Body of pancreas (tissue), 4 donors: Measurements from ENCODE around the gene GLIS1. TPM values are rescaled to one million over a fixed set of nuclear protein-coding genes. Genes with fewer than 3 reads are reported as not detected.

ENCODE experiments used
- ATAC-seq: fragments of 150-250 bp; one replicate; pipeline ENCODE4 v1.9.1; 2016
- DNase-seq, 4 donors: peaks; one replicate each; pipeline ENCODE4 v3.0.0-alpha.2; 2019
- H3K27ac ChIP-seq, 4 donors: fragments of 200-600 bp; sonication (generic); 1 replicate in 3 of 4; 2 replicates in 1 of 4; pipeline versions ENCODE4 v1.5.1 to v1.6.1; 2016 to 2019; ENCODE audit warnings: mild to moderate bottlenecking in 1 of 4, mixed read lengths in 1 of 4, moderate library complexity in 1 of 4
- H3K27me3 ChIP-seq, 2 donors: fragments of 200-600 bp; sonication (generic); one replicate each; pipeline ENCODE4 v1.6.0; 2016; ENCODE audit warnings: mild to moderate bottlenecking in 1 of 2
- H3K36me3 ChIP-seq, 2 donors: fragments of 200-600 bp; sonication (generic); replicated peaks in 1 of 2; 2 replicates each; pipeline ENCODE4 v1.5.1; 2016; ENCODE audit warnings: low read depth in 2 of 2; ENCODE audit not compliant: insufficient read depth in 1 of 2
- H3K4me1 ChIP-seq: fragments of 200-600 bp; sonication (generic); one replicate; pipeline ENCODE4 v1.6.0; 2016
- H3K4me3 ChIP-seq, 2 donors: fragments of 200-600 bp; sonication (generic); 1 replicate in 1 of 2; 2 replicates in 1 of 2; pipeline ENCODE4 v1.5.1; 2016 to 2019
- H3K9me3 ChIP-seq, 3 donors: fragments of 200-600 bp; sonication (generic); 1 replicate in 2 of 3; 2 replicates in 1 of 3; pipeline ENCODE4 v1.5.1; 2016
- POLR2A ChIP-seq, 3 donors: fragments of 450-650 bp; IDR thresholded peaks; one replicate each; pipeline ENCODE4 v1.6.1; 2016; ENCODE audit warnings: antibody characterized with exemption in 3 of 3, mild to moderate bottlenecking in 2 of 3
- WGBS, 2 donors: methylation state at CpG; one replicate each; pipeline ENCODE4 v1.1.5; 2017; 5-methylcytosine and 5-hydroxymethylcytosine counted together
- intact Hi-C: fragments of 100-400 bp; cut with DNase I; formaldehyde crosslinking; loops from one replicate; pipeline ENCODE4 v1.15.1; 2023
- total RNA-seq, 2 donors: library from RNA; depleted of rRNA; stranded (reverse); fragments of >200 nt; gene quantifications; one replicate each; pipeline ENCODE4 v1.1.0, GENCODE V29; 2016
- TF ChIP-seq, protein P1 (sequence below), 7 experiments: fragments of 450-650 bp in 4 of 7; fragments of 200-600 bp in 3 of 7; sonication (generic) in 3 of 7; IDR thresholded peaks; one replicate each; pipeline ENCODE4 v1.5.1; 2016 to 2019; ENCODE audit warnings: antibody characterized with exemption in 7 of 7

The GLIS1 gene
- total RNA-seq, 2 donors from 2014 or later, result 0.33 TPM; not detected in 1

GRCh38 chr1:53678938-53679825, 59.8 kb downstream of the GLIS1 start:
- DNase-seq (no peak), ATAC-seq (no peak)
- intact Hi-C loops, result no loop called here
- 54 to 64% methylated on average over 14 to 15 of the region's 15 CpGs for WGBS, 2 donors
- H3K36me3 ChIP-seq, result no peaks in the 10 kb centered on the region
- TF ChIP-seq, protein P1, sequence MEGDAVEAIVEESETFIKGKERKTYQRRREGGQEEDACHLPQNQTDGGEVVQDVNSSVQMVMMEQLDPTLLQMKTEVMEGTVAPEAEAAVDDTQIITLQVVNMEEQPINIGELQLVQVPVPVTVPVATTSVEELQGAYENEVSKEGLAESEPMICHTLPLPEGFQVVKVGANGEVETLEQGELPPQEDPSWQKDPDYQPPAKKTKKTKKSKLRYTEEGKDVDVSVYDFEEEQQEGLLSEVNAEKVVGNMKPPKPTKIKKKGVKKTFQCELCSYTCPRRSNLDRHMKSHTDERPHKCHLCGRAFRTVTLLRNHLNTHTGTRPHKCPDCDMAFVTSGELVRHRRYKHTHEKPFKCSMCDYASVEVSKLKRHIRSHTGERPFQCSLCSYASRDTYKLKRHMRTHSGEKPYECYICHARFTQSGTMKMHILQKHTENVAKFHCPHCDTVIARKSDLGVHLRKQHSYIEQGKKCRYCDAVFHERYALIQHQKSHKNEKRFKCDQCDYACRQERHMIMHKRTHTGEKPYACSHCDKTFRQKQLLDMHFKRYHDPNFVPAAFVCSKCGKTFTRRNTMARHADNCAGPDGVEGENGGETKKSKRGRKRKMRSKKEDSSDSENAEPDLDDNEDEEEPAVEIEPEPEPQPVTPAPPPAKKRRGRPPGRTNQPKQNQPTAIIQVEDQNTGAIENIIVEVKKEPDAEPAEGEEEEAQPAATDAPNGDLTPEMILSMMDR (IDR thresholded peaks at IDR 0.05), result no peak
- no peak for TF ChIP-seq POLR2A (IDR thresholded peaks at IDR 0.05)
- no peaks in the 10 kb centered on the region for H3K27me3 ChIP-seq
- no peaks in the 10 kb centered on the region for H3K9me3 ChIP-seq
- H3K4me1 ChIP-seq, result no peaks in the 10 kb centered on the region
- H3K27ac ChIP-seq, result no peak overlapping the region
- no peak overlapping the region for H3K4me3 ChIP-seq

GRCh38 chr1:53678507-53678906, 60.5 kb downstream of the GLIS1 start:
- TF ChIP-seq, protein P1 (IDR thresholded peaks at IDR 0.05), result no peak
- TF ChIP-seq POLR2A (IDR thresholded peaks at IDR 0.05), result no peak
- H3K4me1 ChIP-seq, result no peaks in the 10 kb centered on the region
- WGBS, 2 donors, result 56 to 73% methylated on average over 4 of the region's 4 CpGs
- intact Hi-C loops, result no loop called here
- H3K4me3 ChIP-seq, result no peak overlapping the region
- ATAC-seq (no peak), DNase-seq (no peak)
- H3K36me3 ChIP-seq, result no peaks in the 10 kb centered on the region
- H3K9me3 ChIP-seq, result no peaks in the 10 kb centered on the region
- H3K27me3 ChIP-seq, result no peaks in the 10 kb centered on the region
- H3K27ac ChIP-seq, result no peak overlapping the region

- H3K27ac ChIP-seq, result no peak overlapping the region
- intact Hi-C loops, result no loop called here
- no peaks in the 10 kb centered on the region for H3K27me3 ChIP-seq
- WGBS, 2 donors, result 87% methylated on average over 8 of the region's 8 CpGs; no CpG with 5 or more reads in 1 of the 2 donors
- TF ChIP-seq POLR2A (IDR thresholded peaks at IDR 0.05), result no peak
- TF ChIP-seq, protein P1 (IDR thresholded peaks at IDR 0.05), result no peak
- no peaks in the 10 kb centered on the region for H3K36me3 ChIP-seq
- no peak for DNase-seq
- H3K4me3 ChIP-seq, result no peak overlapping the region
- H3K4me1 ChIP-seq, result no peaks in the 10 kb centered on the region
- no peak for ATAC-seq
- no peaks in the 10 kb centered on the region for H3K9me3 ChIP-seq
Observed at GRCh38 chr1:53678046-53678445, 60.9 kb downstream of the GLIS1 start.

GRCh38 chr1:53677486-53677885, 61.5 kb downstream of the GLIS1 start:
- ATAC-seq, result no peak
- H3K9me3 ChIP-seq, result no peaks in the 10 kb centered on the region
- no peak overlapping the region for H3K4me3 ChIP-seq
- no peaks in the 10 kb centered on the region for H3K4me1 ChIP-seq
- no peak for DNase-seq
- H3K27me3 ChIP-seq, result no peaks in the 10 kb centered on the region
- TF ChIP-seq, protein P1 (IDR thresholded peaks at IDR 0.05), result no peak
- no peak for TF ChIP-seq POLR2A (IDR thresholded peaks at IDR 0.05)
- intact Hi-C loops, result no loop called here
- H3K36me3 ChIP-seq, result no peaks in the 10 kb centered on the region
- H3K27ac ChIP-seq, result no peak overlapping the region
- WGBS, 2 donors, result 85 to 89% methylated on average over 15 of the region's 15 CpGs

- no peak for DNase-seq
- Histone ChIP-seq H3K4me1 (no peaks in the 10 kb centered on the region), H3K36me3 (no peaks in the 10 kb centered on the region), H3K27ac (no peak overlapping the region), H3K9me3 (no peaks in the 10 kb centered on the region), H3K27me3 (no peaks in the 10 kb centered on the region), H3K4me3 (no peak overlapping the region)
- ATAC-seq, result no peak
- intact Hi-C loops, result no loop called here
- WGBS, 2 donors, result 73 to 88% methylated on average over 6 to 9 of the region's 9 CpGs
- TF ChIP-seq, protein P1 (IDR thresholded peaks at IDR 0.05), result no peak
- TF ChIP-seq POLR2A (IDR thresholded peaks at IDR 0.05), result no peak
Observed at GRCh38 chr1:53672785-53673184, 66.2 kb downstream of the GLIS1 start.
